Measurements from ENCODE around the gene MLANA.

Gene MLANA

GRCh38 chr9:5899292-5899691 is 8.6 kb downstream of the MLANA start:
- TF ChIP-seq CTCF (IDR thresholded peaks at IDR 0.05; ENCODE audit: low read depth, low read length) (peak; percentile 52), EZH2phosphoT487 (IDR thresholded peaks at IDR 0.05; ENCODE audit: low read depth) (no peak)
- H3K36me3 ChIP-seq (replicated peaks; ENCODE audit: low read depth, low read length): no peaks in the 10 kb centered on the region
- no peak overlapping the region for H2AFZ ChIP-seq (ENCODE audit: low read depth, low read length)
- H3K27ac ChIP-seq (ENCODE audit: low read length): no peak overlapping the region
- no peaks in the 10 kb centered on the region for H3K27me3 ChIP-seq (ENCODE audit: low read depth, low read length)
- H3K9ac ChIP-seq (ENCODE audit: low read length): no peak overlapping the region
- no peaks in the 10 kb centered on the region for H4K20me1 ChIP-seq (ENCODE audit: insufficient read depth, low read length)
- H3K9me3 ChIP-seq (ENCODE audit: insufficient read depth, low read length): no peaks in the 10 kb centered on the region
- no peaks in the 10 kb centered on the region for H3K4me1 ChIP-seq (ENCODE audit: low read length)
- no peak overlapping the region for H3K4me2 ChIP-seq (ENCODE audit: low read length)
- H3K4me3 ChIP-seq (ENCODE audit: low read length): no peak overlapping the region
- H3K79me2 ChIP-seq (ENCODE audit: low read length): no peaks in the 10 kb centered on the region

DNA sequence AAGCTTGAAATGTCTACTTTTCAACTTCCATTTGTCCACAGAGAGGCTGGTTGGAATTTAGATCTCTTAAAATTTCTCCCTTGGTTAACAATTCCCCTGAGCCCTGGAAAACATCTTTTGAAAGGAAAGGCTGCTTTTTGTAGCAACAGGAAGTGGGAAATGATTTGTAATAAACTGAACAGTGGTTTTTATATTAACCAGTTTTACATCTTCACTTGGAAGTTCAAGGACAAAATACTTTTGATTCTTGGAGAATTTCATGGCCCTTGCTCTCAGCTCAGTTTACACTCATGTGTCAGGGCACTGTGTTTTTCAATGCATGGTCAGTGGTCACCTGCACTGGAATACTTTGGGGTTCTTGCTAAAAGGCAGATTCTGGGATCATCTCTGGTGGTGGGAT is 9.9 kb downstream of the MLANA start:
- TF ChIP-seq EZH2phosphoT487 (IDR thresholded peaks at IDR 0.05; ENCODE audit: low read depth): no peak
- TF ChIP-seq CTCF (IDR thresholded peaks at IDR 0.05; ENCODE audit: low read depth, low read length): no peak
- Histone ChIP-seq H3K36me3 (replicated peaks; ENCODE audit: low read depth, low read length) (no peaks in the 10 kb centered on the region), H3K9ac (ENCODE audit: low read length) (no peak overlapping the region), H3K4me1 (ENCODE audit: low read length) (no peaks in the 10 kb centered on the region), H3K4me2 (ENCODE audit: low read length) (no peak overlapping the region), H3K9me3 (ENCODE audit: insufficient read depth, low read length) (no peaks in the 10 kb centered on the region), H3K79me2 (ENCODE audit: low read length) (no peaks in the 10 kb centered on the region), H3K27me3 (ENCODE audit: low read depth, low read length) (no peaks in the 10 kb centered on the region), H3K27ac (ENCODE audit: low read length) (no peak overlapping the region), H3K4me3 (ENCODE audit: low read length) (no peak overlapping the region), H2AFZ (ENCODE audit: low read depth, low read length) (no peak overlapping the region), H4K20me1 (ENCODE audit: insufficient read depth, low read length) (no peaks in the 10 kb centered on the region)

GRCh38 chr9:5902377-5902776 is 11.7 kb downstream of the MLANA start:
- Histone ChIP-seq H4K20me1 (ENCODE audit: insufficient read depth, low read length) (no peaks in the 10 kb centered on the region), H3K27me3 (ENCODE audit: low read depth, low read length) (no peaks in the 10 kb centered on the region)

GRCh38 chr9:5908918-5909317 is 18.2 kb downstream of the MLANA start:
- Histone ChIP-seq H3K79me2 (ENCODE audit: low read length) (no peaks in the 10 kb centered on the region), H2AFZ (ENCODE audit: low read depth, low read length) (no peak overlapping the region), H4K20me1 (ENCODE audit: insufficient read depth, low read length) (no peaks in the 10 kb centered on the region), H3K4me2 (ENCODE audit: low read length) (no peak overlapping the region), H3K27me3 (ENCODE audit: low read depth, low read length) (no peaks in the 10 kb centered on the region), H3K27ac (ENCODE audit: low read length) (no peak overlapping the region), H3K36me3 (replicated peaks; ENCODE audit: low read depth, low read length) (no peaks in the 10 kb centered on the region), H3K4me1 (ENCODE audit: low read length) (no peaks in the 10 kb centered on the region), H3K9ac (ENCODE audit: low read length) (no peak overlapping the region), H3K4me3 (ENCODE audit: low read length) (no peak overlapping the region), H3K9me3 (ENCODE audit: insufficient read depth, low read length) (no peaks in the 10 kb centered on the region)
- TF ChIP-seq CTCF (IDR thresholded peaks at IDR 0.05; ENCODE audit: low read depth, low read length) (no peak), EZH2phosphoT487 (IDR thresholded peaks at IDR 0.05; ENCODE audit: low read depth) (no peak)

More at GRCh38 chr9:5902377-5902776, 11.7 kb downstream of the MLANA start:
- Histone ChIP-seq H3K4me3 (ENCODE audit: low read length) (no peak overlapping the region), H3K36me3 (replicated peaks; ENCODE audit: low read depth, low read length) (no peaks in the 10 kb centered on the region), H3K4me1 (ENCODE audit: low read length) (no peaks in the 10 kb centered on the region), H3K27ac (ENCODE audit: low read length) (no peak overlapping the region), H3K4me2 (ENCODE audit: low read length) (no peak overlapping the region), H2AFZ (ENCODE audit: low read depth, low read length) (no peak overlapping the region), H3K9ac (ENCODE audit: low read length) (no peak overlapping the region), H3K9me3 (ENCODE audit: insufficient read depth, low read length) (no peaks in the 10 kb centered on the region), H3K79me2 (ENCODE audit: low read length) (no peaks in the 10 kb centered on the region)
- TF ChIP-seq EZH2phosphoT487 (IDR thresholded peaks at IDR 0.05; ENCODE audit: low read depth): no peak
- TF ChIP-seq CTCF (IDR thresholded peaks at IDR 0.05; ENCODE audit: low read depth, low read length): no peak

Data from OCI-LY3 (cell line).